Activated CD8-positive, alpha-beta memory T cell treated with anti-CD3 and anti-CD28 coated beads, Interleukin-2, amount 50 U/mL, for 24 hours (primary cell): Measurements from ENCODE around the gene PHACTR2.
"Not testable (repeated sequence)": the region's sequence is repeated elsewhere in the genome, so short reads cannot be mapped to it uniquely, and the experiment has no call there.

Experiments
- DNase-seq: peaks from one replicate; pipeline ENCODE4 v3.0.0-alpha.2; 2020; ENCODE audit errors: extremely low read depth

The PHACTR2 gene

DNA sequence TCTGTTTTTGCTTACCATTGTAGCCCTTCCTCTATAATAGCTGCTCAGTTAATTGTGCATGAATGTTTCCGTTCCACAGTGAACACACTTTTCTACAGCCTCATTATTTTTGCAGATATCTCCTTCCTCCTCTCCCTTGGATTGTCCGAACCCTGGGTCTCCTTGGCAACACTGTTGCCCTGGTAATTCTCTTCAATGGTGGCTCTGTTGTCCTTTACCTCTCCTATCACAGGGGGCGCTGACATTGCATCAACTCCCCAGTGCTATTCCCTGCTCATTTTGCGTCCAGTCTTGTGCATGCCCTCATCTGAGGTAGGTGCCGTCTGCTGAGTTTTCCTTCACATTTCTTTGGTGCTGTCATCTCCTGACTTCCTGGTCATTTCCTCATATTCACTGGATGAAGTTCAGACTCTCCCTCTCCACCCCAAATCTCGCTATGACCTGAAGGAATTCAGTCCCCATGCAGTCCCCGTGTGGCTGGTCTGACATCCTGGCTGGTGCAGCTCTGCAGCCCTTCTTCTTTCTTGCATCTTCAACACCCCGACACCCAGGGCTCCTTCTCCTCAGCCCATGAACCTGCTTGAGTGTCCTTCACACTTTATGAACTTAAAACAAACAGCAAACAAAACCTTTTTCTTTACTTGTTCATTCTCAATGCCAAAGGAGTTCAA lies 21.1 kb downstream of the PHACTR2 start:
- no peak for DNase-seq

DNA sequence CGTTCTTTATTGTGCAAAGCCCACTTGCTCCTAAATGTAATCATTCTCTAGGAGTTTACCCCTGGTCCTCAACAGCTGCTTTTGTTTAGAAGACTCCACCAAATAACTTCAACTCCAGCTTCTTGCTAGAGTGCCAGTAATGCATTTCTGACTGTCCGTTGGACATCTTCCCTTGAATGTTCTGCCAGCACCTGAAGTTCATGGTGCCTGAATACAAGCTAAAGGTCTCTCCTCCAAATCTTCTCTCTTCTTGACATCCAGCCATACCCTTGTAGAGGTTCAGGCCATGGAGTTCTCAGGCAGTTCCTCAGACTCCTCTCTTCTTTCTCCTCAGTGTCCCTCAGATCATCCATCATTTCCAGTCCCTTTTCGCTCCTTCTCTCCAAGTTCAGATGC lies 21.7 kb downstream of the PHACTR2 start:
- no peak for DNase-seq

DNA sequence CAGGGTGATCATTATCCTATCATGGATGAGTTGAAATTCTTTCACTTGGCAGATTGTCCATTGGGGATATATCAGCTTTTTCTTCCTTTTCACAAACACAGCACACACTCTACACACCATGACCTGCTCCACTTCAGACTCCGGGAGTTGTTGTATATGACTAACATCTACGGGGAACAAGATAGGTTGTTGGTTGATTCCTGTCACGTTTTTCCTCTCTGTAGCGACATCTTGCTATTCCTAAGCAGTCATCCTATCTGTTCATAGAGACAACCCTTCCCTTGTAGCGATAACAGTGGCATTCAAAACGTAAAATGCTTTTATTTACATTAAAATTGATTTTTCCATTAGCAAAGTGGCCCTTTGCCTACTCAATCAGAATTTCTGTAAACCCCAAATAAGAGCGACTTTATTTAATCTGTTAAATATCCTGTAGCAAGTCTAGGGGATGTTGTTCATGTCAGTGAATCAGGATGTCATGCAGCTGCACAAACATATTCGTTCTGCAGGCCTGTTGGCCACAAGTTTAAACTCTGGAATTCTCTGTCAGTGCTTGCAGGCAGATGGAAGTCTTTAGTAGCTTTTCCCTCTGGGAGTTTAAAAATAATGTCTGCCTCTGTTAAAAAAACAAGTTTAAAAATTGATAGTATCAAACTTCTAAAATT lies 23.1 kb downstream of the PHACTR2 start:
- DNase-seq, result no peak

GRCh38 chr6:143701349-143702234 lies 23.8 kb downstream of the PHACTR2 start:
- DNase-seq, result no peak

- DNase-seq, result no peak
These were observed 27.8 kb downstream of the PHACTR2 start for GRCh38 chr6:143705569-143705968.

- DNase-seq, result no peak
These were observed 29.9 kb downstream of the PHACTR2 start for GRCh38 chr6:143707697-143708096.

- DNase-seq, result no peak
These were observed 31.1 kb downstream of the PHACTR2 start for GRCh38 chr6:143708889-143709288.

- no peak for DNase-seq
These were observed 33.9 kb downstream of the PHACTR2 start for GRCh38 chr6:143711714-143712113.

GRCh38 chr6:143718472-143718871 lies 40.7 kb downstream of the PHACTR2 start:
- no peak for DNase-seq

DNA sequence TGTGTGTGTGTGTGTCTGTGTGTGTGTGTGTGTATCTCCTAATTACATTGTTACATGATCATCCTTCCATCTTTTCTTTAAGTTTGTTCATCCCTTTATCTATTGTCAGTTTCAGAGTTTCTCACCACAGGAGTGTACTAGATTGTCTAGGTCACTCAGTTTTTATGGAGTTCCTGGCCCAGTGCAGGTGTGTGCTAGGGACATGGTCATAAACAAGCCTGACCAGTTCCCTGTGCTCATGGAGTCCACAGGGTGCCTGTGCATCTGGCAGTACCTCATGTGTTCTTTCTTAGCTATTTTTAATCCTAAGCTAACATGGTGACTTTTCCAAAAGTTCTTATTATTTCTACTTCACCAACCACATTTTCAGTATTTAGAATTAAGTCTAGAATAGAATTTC lies 43.9 kb downstream of the PHACTR2 start:
- no peak for DNase-seq

GRCh38 chr6:143724876-143725275 lies 47.1 kb downstream of the PHACTR2 start:
- DNase-seq, result no peak

- DNase-seq, result no peak
These were observed 48.4 kb downstream of the PHACTR2 start for GRCh38 chr6:143726015-143726647.

GRCh38 chr6:143727035-143727434 lies 49.3 kb downstream of the PHACTR2 start:
- no peak for DNase-seq

DNA sequence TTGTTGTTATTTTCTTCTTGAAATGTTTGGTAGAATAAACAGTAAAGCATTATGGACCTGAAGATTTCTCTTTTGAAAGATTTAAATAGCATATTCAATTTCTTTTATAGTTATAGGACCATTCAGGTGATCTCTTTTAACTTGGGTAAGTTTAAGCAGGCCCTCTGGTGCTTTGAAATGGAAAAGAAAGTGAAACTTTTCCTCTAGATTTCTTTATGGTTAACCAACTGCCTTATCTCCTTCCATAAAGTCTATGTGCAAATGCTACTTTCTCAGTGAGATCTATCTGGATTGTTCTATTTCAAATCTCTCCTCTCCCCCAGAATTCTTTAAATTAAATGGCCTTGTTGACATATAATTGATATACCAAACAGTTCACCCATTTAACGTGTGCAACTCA lies 54.0 kb downstream of the PHACTR2 start:
- no peak for DNase-seq

- no peak for DNase-seq
These were observed 54.8 kb downstream of the PHACTR2 start for GRCh38 chr6:143732536-143732935.

- no peak for DNase-seq
These were observed 55.7 kb downstream of the PHACTR2 start for GRCh38 chr6:143733510-143733909.

GRCh38 chr6:143734641-143735063 lies 56.9 kb downstream of the PHACTR2 start:
- DNase-seq, result no peak

DNA sequence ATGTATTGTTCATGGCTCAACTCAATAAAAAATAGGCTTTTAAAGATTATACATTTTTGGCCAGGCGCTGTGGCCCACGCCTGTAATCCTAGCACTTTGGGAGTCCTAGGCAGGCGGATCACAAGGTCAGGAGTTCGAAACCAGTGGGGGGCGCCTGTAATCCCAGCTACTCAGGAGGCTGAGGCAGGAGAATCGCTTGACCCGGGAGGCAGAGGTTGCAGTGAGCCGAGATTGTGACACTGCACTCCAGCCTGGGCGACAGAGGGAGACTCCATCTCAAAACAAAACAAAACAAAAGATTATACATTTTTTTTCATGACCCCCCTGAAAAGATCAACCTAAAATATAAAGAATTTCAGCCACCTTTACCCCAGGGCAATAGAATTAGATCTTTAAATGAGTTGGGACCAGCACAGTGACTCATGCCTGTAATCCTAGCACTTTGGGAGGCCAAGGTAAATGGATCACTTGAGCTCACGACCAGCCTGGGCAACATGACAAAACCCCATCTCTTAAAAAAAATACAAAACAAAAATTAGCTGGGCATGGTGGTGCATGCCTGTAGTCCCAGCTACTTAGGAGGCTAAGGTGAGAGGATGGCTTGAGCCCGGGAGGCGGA lies 60.4 kb downstream of the PHACTR2 start:
- DNase-seq, result not testable (repeated sequence)

GRCh38 chr6:143739341-143739851 lies 61.6 kb downstream of the PHACTR2 start:
- no peak for DNase-seq

DNA sequence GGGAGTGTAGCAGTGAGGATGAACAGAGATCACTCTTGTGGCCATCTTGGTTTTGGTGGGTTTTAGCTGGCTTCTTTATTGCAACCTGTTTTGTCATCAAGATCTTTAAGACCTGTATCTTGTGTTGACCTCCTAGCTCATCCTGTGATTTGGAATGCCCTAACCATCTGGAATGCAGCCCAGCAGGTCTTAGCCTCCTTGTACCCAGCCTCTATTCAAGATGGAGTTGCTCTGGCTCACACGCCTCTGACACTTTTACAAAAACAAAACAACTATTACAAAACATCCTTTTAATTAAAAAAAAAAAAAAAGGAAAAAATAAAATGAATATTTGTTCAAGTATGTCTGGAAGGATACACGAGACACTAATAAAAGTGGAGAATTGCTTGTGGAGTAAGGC lies 62.4 kb downstream of the PHACTR2 start:
- DNase-seq, result no peak

- DNase-seq, result no peak
These were observed 63.7 kb downstream of the PHACTR2 start for GRCh38 chr6:143741480-143741879.
